HUES6 (cell line): ENCODE results near the gene MYEF2.

ENCODE experiments used
- H3K27ac ChIP-seq: 2 replicates; pipeline ENCODE4 v1.7.0; 2013; ENCODE audit warnings: low read depth, mild to moderate bottlenecking, low read length, inconsistent platforms
- H3K27me3 ChIP-seq: 2 replicates; pipeline ENCODE4 v1.6.1; 2013; ENCODE audit warnings: low read length; ENCODE audit not compliant: control insufficient read depth, insufficient read depth
- H3K36me3 ChIP-seq: 2 replicates; pipeline ENCODE4 v1.6.1; 2013; ENCODE audit warnings: low read length; ENCODE audit not compliant: control insufficient read depth, insufficient read depth
- H3K4me1 ChIP-seq: 2 replicates; pipeline ENCODE4 v1.6.1; 2013; ENCODE audit warnings: low read length; ENCODE audit not compliant: control insufficient read depth, insufficient read depth
- H3K4me3 ChIP-seq: 2 replicates; pipeline ENCODE4 v1.5.1; 2013; ENCODE audit warnings: low read depth, low read length
- H3K9ac ChIP-seq: one replicate; pipeline ENCODE4 v1.6.1; 2013; ENCODE audit warnings: mild to moderate bottlenecking, low read length
- H3K9me3 ChIP-seq: 2 replicates; pipeline ENCODE4 v1.6.1; 2013; ENCODE audit warnings: low read depth, low read length; ENCODE audit not compliant: control insufficient read depth, insufficient read depth

MYEF2 gene

GRCh38 chr15:48185529-48185928 is 7.4 kb upstream of the MYEF2 start:
- Histone ChIP-seq H3K36me3 (no peaks in the 10 kb centered on the region), H3K9ac (no peak overlapping the region), H3K27me3 (no peaks in the 10 kb centered on the region), H3K4me3 (no peak overlapping the region), H3K27ac (no peak overlapping the region), H3K4me1 (no peaks in the 10 kb centered on the region), H3K9me3 (no peaks in the 10 kb centered on the region)

GRCh38 chr15:48182749-48183148 is 4.7 kb upstream of the MYEF2 start:
- Histone ChIP-seq H3K9ac (no peak overlapping the region), H3K9me3 (no peaks in the 10 kb centered on the region), H3K4me1 (0 out of 2 replicates have a peak, but pooled peaks cover 7% of the 10 kb centered on the region), H3K27me3 (no peaks in the 10 kb centered on the region), H3K4me3 (no peak overlapping the region), H3K27ac (no peak overlapping the region), H3K36me3 (no peaks in the 10 kb centered on the region)

GRCh38 chr15:48178648-48178931 is 495 bp upstream of the MYEF2 start:
- Histone ChIP-seq H3K4me3 (peak overlapping the region; percentile 70), H3K27ac (peak overlapping the region; percentile 97), H3K36me3 (peaks cover 8% of the 10 kb centered on the region; the same call in 1 of the 2 replicates), H3K27me3 (no peaks in the 10 kb centered on the region), H3K9me3 (no peaks in the 10 kb centered on the region), H3K9ac (peak overlapping the region; percentile 93), H3K4me1 (peaks cover 14% of the 10 kb centered on the region)

GRCh38 chr15:48177383-48177765 is 721 bp downstream of the MYEF2 start:
- peaks cover 8% of the 10 kb centered on the region; the same call in 1 of the 2 replicates for H3K36me3 ChIP-seq
- peak overlapping the region; percentile 70 for H3K4me3 ChIP-seq
- H3K27me3 ChIP-seq, result no peaks in the 10 kb centered on the region
- H3K9me3 ChIP-seq, result no peaks in the 10 kb centered on the region
- H3K27ac ChIP-seq, result peak overlapping the region; percentile 97
- H3K4me1 ChIP-seq, result peaks cover 14% of the 10 kb centered on the region
- H3K9ac ChIP-seq, result peak overlapping the region; percentile 93

GRCh38 chr15:48176957-48177356 is 1.1 kb downstream of the MYEF2 start:
- H3K4me3 ChIP-seq, result peak overlapping the region; percentile 70
- H3K9ac ChIP-seq, result peak overlapping the region; percentile 93
- H3K4me1 ChIP-seq, result peaks cover 14% of the 10 kb centered on the region
- peaks cover 8% of the 10 kb centered on the region; the same call in 1 of the 2 replicates for H3K36me3 ChIP-seq
- H3K27me3 ChIP-seq, result no peaks in the 10 kb centered on the region
- no peak overlapping the region for H3K27ac ChIP-seq
- H3K9me3 ChIP-seq, result no peaks in the 10 kb centered on the region

DNA sequence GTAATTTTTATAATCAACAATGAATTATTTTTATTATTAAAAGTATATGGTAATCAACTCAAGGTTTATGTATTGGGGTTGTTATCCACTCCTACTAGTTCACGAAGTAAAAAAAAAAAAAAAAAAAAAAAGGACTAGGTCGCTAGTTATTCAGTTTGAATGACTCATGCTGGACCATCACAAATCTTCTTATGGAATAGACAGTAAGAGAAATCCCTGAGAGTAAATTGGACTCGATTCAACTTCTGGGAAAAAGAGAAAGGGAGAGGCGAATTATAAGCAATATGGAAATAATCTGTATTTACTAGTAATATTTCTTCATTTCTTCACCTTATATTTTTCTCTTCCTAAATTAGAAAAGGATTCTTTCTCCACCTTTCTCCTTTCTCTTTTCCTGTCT is 2.0 kb downstream of the MYEF2 start:
- no peak overlapping the region for H3K9ac ChIP-seq
- no peaks in the 10 kb centered on the region for H3K27me3 ChIP-seq
- H3K27ac ChIP-seq, result no peak overlapping the region
- H3K4me3 ChIP-seq, result no peak overlapping the region
- H3K4me1 ChIP-seq, result peaks cover 20% of the 10 kb centered on the region
- H3K36me3 ChIP-seq, result peaks cover 8% of the 10 kb centered on the region; the same call in 1 of the 2 replicates
- no peaks in the 10 kb centered on the region for H3K9me3 ChIP-seq

DNA sequence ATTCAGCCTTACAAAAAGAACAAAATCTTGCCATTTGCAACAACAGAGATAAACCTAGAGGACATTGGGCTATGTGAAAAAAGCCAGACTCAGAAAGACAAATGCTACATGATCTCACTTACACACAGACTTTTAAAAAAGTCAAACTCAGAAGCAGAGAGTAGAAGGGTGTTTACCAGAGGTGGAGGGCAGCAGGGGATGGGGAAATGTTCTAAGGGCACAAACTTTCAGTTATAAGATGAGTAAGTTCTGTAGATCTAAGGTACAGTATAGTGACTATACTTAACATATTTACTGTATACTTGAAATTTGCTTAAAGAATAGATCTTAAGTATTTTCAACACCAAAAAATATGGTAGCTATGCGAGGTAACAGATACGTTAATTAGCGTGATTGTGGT is 3.0 kb downstream of the MYEF2 start:
- Histone ChIP-seq H3K9ac (no peak overlapping the region), H3K27me3 (no peaks in the 10 kb centered on the region), H3K9me3 (no peaks in the 10 kb centered on the region), H3K4me1 (peaks cover 24% of the 10 kb centered on the region), H3K27ac (no peak overlapping the region), H3K36me3 (peaks cover 8% of the 10 kb centered on the region; the same call in 1 of the 2 replicates), H3K4me3 (no peak overlapping the region)

GRCh38 chr15:48170981-48171380 is 7.1 kb downstream of the MYEF2 start:
- no peak overlapping the region for H3K27ac ChIP-seq
- H3K27me3 ChIP-seq, result no peaks in the 10 kb centered on the region
- H3K36me3 ChIP-seq, result peaks cover 32% of the 10 kb centered on the region
- no peak overlapping the region for H3K4me3 ChIP-seq
- no peaks in the 10 kb centered on the region for H3K9me3 ChIP-seq
- no peak overlapping the region for H3K9ac ChIP-seq
- H3K4me1 ChIP-seq, result peaks cover 13% of the 10 kb centered on the region; the same call in 1 of the 2 replicates

- Histone ChIP-seq H3K36me3 (peaks cover 46% of the 10 kb centered on the region), H3K4me3 (no peak overlapping the region), H3K27me3 (no peaks in the 10 kb centered on the region), H3K9me3 (no peaks in the 10 kb centered on the region), H3K4me1 (peaks cover 10% of the 10 kb centered on the region; the same call in 1 of the 2 replicates), H3K9ac (no peak overlapping the region), H3K27ac (no peak overlapping the region)
Observed at GRCh38 chr15:48168616-48169015, 9.5 kb downstream of the MYEF2 start.

GRCh38 chr15:48153526-48153925 is 24.6 kb downstream of the MYEF2 start:
- Histone ChIP-seq H3K27ac (no peak overlapping the region), H3K9ac (no peak overlapping the region), H3K36me3 (peaks cover 60% of the 10 kb centered on the region), H3K9me3 (no peaks in the 10 kb centered on the region), H3K4me1 (peaks cover 19% of the 10 kb centered on the region), H3K4me3 (no peak overlapping the region), H3K27me3 (no peaks in the 10 kb centered on the region)

DNA sequence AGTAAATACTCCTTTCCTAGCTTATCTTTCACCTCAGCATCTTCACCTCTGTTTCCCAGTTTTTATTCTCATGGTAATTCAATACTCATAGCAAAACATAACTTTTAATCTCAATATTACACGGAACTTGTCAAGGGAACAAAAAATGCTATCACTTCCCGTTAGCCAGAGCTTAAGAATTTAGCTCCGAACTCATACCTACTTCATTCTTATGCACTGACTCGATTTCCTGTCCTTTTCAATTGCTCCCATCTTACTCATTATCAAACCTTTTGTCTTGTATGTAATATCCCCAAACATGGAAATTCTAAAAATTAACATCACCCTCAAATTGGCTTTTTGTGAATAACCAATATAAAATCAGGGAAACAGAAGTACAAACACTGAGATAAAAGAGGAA is 28.2 kb downstream of the MYEF2 start:
- H3K27ac ChIP-seq, result peak overlapping the region; percentile 44; the same call in 1 of the 2 replicates
- H3K4me1 ChIP-seq, result peaks cover 19% of the 10 kb centered on the region
- no peak overlapping the region for H3K4me3 ChIP-seq
- H3K9me3 ChIP-seq, result no peaks in the 10 kb centered on the region
- H3K27me3 ChIP-seq, result no peaks in the 10 kb centered on the region
- H3K9ac ChIP-seq, result no peak overlapping the region
- peaks cover 75% of the 10 kb centered on the region for H3K36me3 ChIP-seq

DNA sequence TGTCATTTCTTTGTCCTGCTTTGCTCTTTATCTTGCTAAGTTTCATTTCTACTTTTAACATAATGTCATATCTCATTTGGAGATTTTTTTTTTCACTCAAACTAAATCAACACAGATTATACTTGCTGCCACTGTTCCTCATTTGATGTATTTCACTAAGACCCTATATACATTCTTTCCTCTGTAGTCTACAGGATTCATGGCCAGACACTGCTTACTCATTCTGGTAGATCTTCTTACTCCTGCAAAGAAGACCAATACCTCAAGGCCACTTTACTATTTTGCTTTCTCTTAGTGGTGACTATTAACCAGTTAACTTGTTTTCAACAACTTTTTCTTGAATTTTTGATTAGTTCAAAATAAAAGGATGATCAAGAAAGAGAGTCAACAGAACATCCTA is 30.7 kb downstream of the MYEF2 start:
- peaks cover 84% of the 10 kb centered on the region for H3K36me3 ChIP-seq
- no peak overlapping the region for H3K27ac ChIP-seq
- no peaks in the 10 kb centered on the region for H3K9me3 ChIP-seq
- no peak overlapping the region for H3K9ac ChIP-seq
- H3K27me3 ChIP-seq, result no peaks in the 10 kb centered on the region
- no peak overlapping the region for H3K4me3 ChIP-seq
- peaks cover 19% of the 10 kb centered on the region for H3K4me1 ChIP-seq
